CD4-positive, alpha-beta T cell treated with Interleukin-4 for 4 hours (primary cell): ENCODE results near the gene S100A3.
"Not testable (repeated sequence)": the region's sequence is repeated elsewhere in the genome, so short reads cannot be mapped to it uniquely, and the experiment has no call there.

Experiments used
- DNase-seq: peaks from one replicate; pipeline ENCODE4 v3.0.0-alpha.2; 2020

The S100A3 gene

GRCh38 chr1:153568367-153569099, 19.5 kb upstream of the S100A3 start:
- DNase-seq = peak; percentile 76

- DNase-seq = peak; percentile 30
Measured at GRCh38 chr1:153567621-153568366, 18.7 kb upstream of the S100A3 start.

- peak; percentile 95 for DNase-seq
Measured at GRCh38 chr1:153566414-153567371, 17.6 kb upstream of the S100A3 start.

GRCh38 chr1:153565529-153566374, 16.7 kb upstream of the S100A3 start, which contains the start of gene S100A2:
S100A2 (minus strand) TSS chr1:153565844; CDS start chr1:153563877, 1,967 bp downstream.
- DNase-seq = peak; percentile 62

- DNase-seq = no peak
Measured at GRCh38 chr1:153563991-153564390, 14.9 kb upstream of the S100A3 start.

GRCh38 chr1:153563483-153563901, 14.4 kb upstream of the S100A3 start:
- no peak for DNase-seq

GRCh38 chr1:153562021-153562420, 13.0 kb upstream of the S100A3 start:
- DNase-seq = not testable (repeated sequence)

- DNase-seq = no peak
Measured at GRCh38 chr1:153561466-153561985, 12.5 kb upstream of the S100A3 start.

- DNase-seq = no peak
Measured at GRCh38 chr1:153560771-153561465, 11.9 kb upstream of the S100A3 start.

- DNase-seq = no peak
Measured at GRCh38 chr1:153560241-153560640, 11.2 kb upstream of the S100A3 start.

GRCh38 chr1:153557877-153558276, 8.8 kb upstream of the S100A3 start:
- no peak for DNase-seq

GRCh38 chr1:153556348-153556747, 7.3 kb upstream of the S100A3 start:
- no peak for DNase-seq

GRCh38 chr1:153553830-153554541, 4.9 kb upstream of the S100A3 start:
- DNase-seq = no peak

GRCh38 chr1:153553096-153553495, 4.0 kb upstream of the S100A3 start:
- no peak for DNase-seq

- no peak for DNase-seq
Measured at GRCh38 chr1:153552335-153552734, 3.3 kb upstream of the S100A3 start.

- no peak for DNase-seq
Measured at GRCh38 chr1:153550827-153551500, 1.9 kb upstream of the S100A3 start.

- DNase-seq = no peak
Measured at GRCh38 chr1:153550398-153550758, 1.3 kb upstream of the S100A3 start.

GRCh38 chr1:153549741-153550397, 811 bp upstream of the S100A3 start:
- DNase-seq = no peak
